GM23248 (cell line): ENCODE measurements around the gene SEMA6B.

Source experiments
- EZH2 ChIP-seq: fragments of 200-600 bp; sonication (generic); IDR thresholded peaks from 2 replicates; pipeline ENCODE4 v1.6.1; 2018; ENCODE audit warnings: antibody characterized with exemption, mild to moderate bottlenecking; ENCODE audit not compliant: insufficient read depth, poor library complexity, severe bottlenecking
- EZH2phosphoT487 ChIP-seq: fragments of 200-600 bp; sonication (generic); IDR thresholded peaks from 2 replicates; pipeline ENCODE4 v1.6.1; 2018; ENCODE audit warnings: antibody characterized with exemption, moderate library complexity, mild to moderate bottlenecking, low read depth; ENCODE audit not compliant: insufficient read depth

GRCh38 chr19:4556597-4557127, 2.8 kb downstream of the SEMA6B start:
- TF ChIP-seq EZH2 (no peak), EZH2phosphoT487 (no peak)
